Natural killer cell (primary cell): ENCODE data around the gene SNRNP25. TPM values are rescaled to one million over a fixed set of nuclear protein-coding genes. Genes with fewer than 3 reads are reported as not detected.

Experiments used
- ATAC-seq, 3 donors: fragments of 150-1000 bp in 2 of 3; fragments of 200-7000 bp in 1 of 3; cut with Tn5 transposase; 1 replicate in 1 of 3; 2 replicates in 2 of 3; pipeline ENCODE4 v1.10.0; 2021; ENCODE audit warnings: mild to moderate bottlenecking in 2 of 3, moderate library complexity in 2 of 3
- DNase-seq, 2 donors: peaks; one replicate each; pipeline versions ENCODE4 v3.0.0 to v3.0.0-alpha.2; 2013 to 2021; ENCODE audit warnings: mixed read lengths in 1 of 2
- H3K27ac ChIP-seq: one replicate; pipeline ENCODE4 v1.5.1; 2013; ENCODE audit warnings: mild to moderate bottlenecking, low read length
- H3K27me3 ChIP-seq: one replicate; pipeline ENCODE4 v1.6.1; 2013; ENCODE audit warnings: low read length; ENCODE audit not compliant: control insufficient read depth, insufficient read depth
- H3K36me3 ChIP-seq: one replicate; pipeline ENCODE4 v1.6.1; 2013; ENCODE audit warnings: low read length; ENCODE audit not compliant: control insufficient read depth, insufficient read depth
- H3K4me1 ChIP-seq: one replicate; pipeline ENCODE4 v1.6.1; 2013; ENCODE audit warnings: low read length; ENCODE audit not compliant: control insufficient read depth, insufficient read depth
- H3K4me3 ChIP-seq: one replicate; pipeline ENCODE4 v1.5.1; 2013; ENCODE audit warnings: low read length
- H3K9me3 ChIP-seq: one replicate; pipeline ENCODE4 v1.6.1; 2013; ENCODE audit warnings: low read length; ENCODE audit not compliant: control insufficient read depth, insufficient read depth
- H3K27ac Mint-ChIP-seq, 2 donors: one replicate each; pipeline ENCODE4 v1.8.0; 2022; ENCODE audit warnings: mild to moderate bottlenecking in 2 of 2, mixed read lengths in 2 of 2, moderate library complexity in 1 of 2
- H3K27me3 Mint-ChIP-seq, 2 donors: one replicate each; pipeline ENCODE4 v1.8.0; 2022; ENCODE audit warnings: low read depth in 2 of 2, mixed read lengths in 2 of 2
- H3K36me3 Mint-ChIP-seq: one replicate; pipeline ENCODE4 v1.8.0; 2022; ENCODE audit warnings: mixed read lengths
- H3K4me1 Mint-ChIP-seq, 2 donors: one replicate each; pipeline ENCODE4 v1.8.0; 2022; ENCODE audit warnings: mixed read lengths in 2 of 2
- H3K4me3 Mint-ChIP-seq: one replicate; pipeline ENCODE4 v1.8.0; 2022; ENCODE audit warnings: mild to moderate bottlenecking, moderate library complexity, mixed read lengths
- H3K9me3 Mint-ChIP-seq, 2 donors: one replicate each; pipeline ENCODE4 v1.8.0; 2022; ENCODE audit warnings: mixed read lengths in 2 of 2
- WGBS: methylation state at CpG from one replicate; pipeline ENCODE4 v1.1.7; 2013; ENCODE audit warnings: missing lambda C conversion rate; ENCODE audit not compliant: insufficient coverage; 5-methylcytosine and 5-hydroxymethylcytosine counted together
- intact Hi-C: fragments of 100-400 bp; cut with micrococcal nuclease; formaldehyde crosslinking; loops from one replicate; pipeline ENCODE4 v1.14.2; 2022
- total RNA-seq, 4 donors: library from RNA; stranded (reverse); fragments of 120-200 nt in 1 of 4; gene quantifications; one replicate each; pipeline versions ENCODE4 v1.2.3 to v1.2.4, GENCODE V29; 2013 to 2022
- TF ChIP-seq, protein P1 (sequence below): fragments of 200-600 bp; IDR thresholded peaks from one replicate; pipeline ENCODE4 v1.8.0; 2022; ENCODE audit warnings: antibody characterized with exemption

SNRNP25 gene
- total RNA-seq, 3 donors from 2014 or later (not counting 1 experiment from before 2014, with no cell fraction given), result 6.4 to 13.4 (median 13.2) TPM

DNA sequence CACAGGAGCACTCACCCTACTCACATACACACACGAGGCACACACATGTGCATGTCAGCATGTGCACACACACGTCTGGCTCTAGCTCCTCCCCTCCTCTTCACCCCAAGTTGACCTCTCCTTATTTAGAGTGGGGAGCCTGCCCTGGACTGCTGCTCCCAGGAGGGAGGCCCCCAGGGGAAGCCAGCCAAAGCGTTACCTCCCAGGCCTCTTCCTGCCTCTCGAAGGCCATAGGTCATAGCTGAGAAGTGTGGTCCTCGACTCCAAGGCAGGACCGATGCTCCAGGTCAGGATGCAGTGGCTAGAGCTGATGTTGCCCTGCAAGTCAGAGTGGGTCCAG is 19.0 kb upstream of the SNRNP25 start:
- WGBS, result 37% methylated on average over 6 of the region's 6 CpGs
- peak overlapping the region in 1 of 2 donors; percentile 24 for H3K27ac Mint-ChIP-seq

DNA sequence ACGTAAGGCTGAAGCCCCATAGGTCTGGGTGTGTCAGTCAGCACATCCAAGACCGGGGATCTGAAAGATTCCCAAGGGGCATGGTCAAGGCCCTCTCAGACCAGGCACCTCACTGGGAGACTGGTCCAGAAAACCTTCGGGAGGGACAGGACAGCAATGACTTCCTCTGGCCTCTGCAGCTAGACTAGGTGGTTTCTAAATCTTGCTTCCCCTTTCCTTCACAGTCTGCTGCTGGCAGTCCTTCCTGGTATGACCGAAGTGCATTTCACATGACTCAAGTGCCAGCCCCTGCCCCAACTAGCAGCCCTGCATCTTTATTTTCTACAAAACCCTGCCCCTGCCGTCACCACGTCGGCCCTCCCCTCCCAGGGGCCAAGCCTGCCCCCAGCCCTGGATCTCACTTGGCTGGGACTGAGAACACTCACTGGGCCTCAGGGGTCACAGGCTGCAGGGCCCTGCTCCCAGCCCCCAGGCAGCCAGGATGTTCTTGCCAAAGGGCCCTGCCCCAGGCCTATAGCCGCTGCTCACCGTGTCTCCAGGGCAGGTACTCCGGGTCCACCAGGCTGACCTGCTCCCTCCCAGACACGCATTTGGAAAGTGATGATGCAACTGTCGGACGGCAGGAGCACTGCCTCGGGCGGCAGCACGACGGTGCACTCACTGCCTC is 18.5 kb upstream of the SNRNP25 start:
- TF ChIP-seq, protein P1, sequence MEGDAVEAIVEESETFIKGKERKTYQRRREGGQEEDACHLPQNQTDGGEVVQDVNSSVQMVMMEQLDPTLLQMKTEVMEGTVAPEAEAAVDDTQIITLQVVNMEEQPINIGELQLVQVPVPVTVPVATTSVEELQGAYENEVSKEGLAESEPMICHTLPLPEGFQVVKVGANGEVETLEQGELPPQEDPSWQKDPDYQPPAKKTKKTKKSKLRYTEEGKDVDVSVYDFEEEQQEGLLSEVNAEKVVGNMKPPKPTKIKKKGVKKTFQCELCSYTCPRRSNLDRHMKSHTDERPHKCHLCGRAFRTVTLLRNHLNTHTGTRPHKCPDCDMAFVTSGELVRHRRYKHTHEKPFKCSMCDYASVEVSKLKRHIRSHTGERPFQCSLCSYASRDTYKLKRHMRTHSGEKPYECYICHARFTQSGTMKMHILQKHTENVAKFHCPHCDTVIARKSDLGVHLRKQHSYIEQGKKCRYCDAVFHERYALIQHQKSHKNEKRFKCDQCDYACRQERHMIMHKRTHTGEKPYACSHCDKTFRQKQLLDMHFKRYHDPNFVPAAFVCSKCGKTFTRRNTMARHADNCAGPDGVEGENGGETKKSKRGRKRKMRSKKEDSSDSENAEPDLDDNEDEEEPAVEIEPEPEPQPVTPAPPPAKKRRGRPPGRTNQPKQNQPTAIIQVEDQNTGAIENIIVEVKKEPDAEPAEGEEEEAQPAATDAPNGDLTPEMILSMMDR, result no peak
- H3K4me3 Mint-ChIP-seq, result no peak overlapping the region
- H3K27ac Mint-ChIP-seq, result peak overlapping the region in 1 of 2 donors; percentile 24
- Histone ChIP-seq H3K27ac (peak overlapping the region; percentile 65), H3K27me3 (no peaks in the 10 kb centered on the region), H3K4me3 (peak overlapping the region; percentile 41), H3K36me3 (no peaks in the 10 kb centered on the region), H3K4me1 (peaks cover 52% of the 10 kb centered on the region), H3K9me3 (no peaks in the 10 kb centered on the region)
- H3K4me1 Mint-ChIP-seq, result peaks cover 9 to 36% of the 10 kb centered on the region in 2 donors
- no peaks in the 10 kb centered on the region for H3K9me3 Mint-ChIP-seq
- no peaks in the 10 kb centered on the region for H3K27me3 Mint-ChIP-seq
- intact Hi-C loops, result no loop called here
- ATAC-seq, result peak in 2 of 3 donors; percentile 22 to 58
- 66% methylated on average over 17 of the region's 17 CpGs for WGBS
- no peak for DNase-seq
- no peaks in the 10 kb centered on the region for H3K36me3 Mint-ChIP-seq

More for the DNA sequence above, 19.0 kb upstream of the SNRNP25 start:
- TF ChIP-seq, protein P1, result no peak
- peaks cover 9 to 36% of the 10 kb centered on the region in 2 donors for H3K4me1 Mint-ChIP-seq
- H3K27me3 Mint-ChIP-seq, result no peaks in the 10 kb centered on the region
- no peaks in the 10 kb centered on the region for H3K9me3 ChIP-seq
- ATAC-seq (no peak), DNase-seq (no peak)
- peaks cover 51% of the 10 kb centered on the region for H3K4me1 ChIP-seq
- no peaks in the 10 kb centered on the region for H3K9me3 Mint-ChIP-seq
- no peak overlapping the region for H3K4me3 Mint-ChIP-seq
- intact Hi-C loops, result no loop called here
- no peaks in the 10 kb centered on the region for H3K36me3 ChIP-seq
- H3K27ac ChIP-seq, result peak overlapping the region; percentile 65
- H3K4me3 ChIP-seq, result peak overlapping the region; percentile 41
- no peaks in the 10 kb centered on the region for H3K36me3 Mint-ChIP-seq
- H3K27me3 ChIP-seq, result no peaks in the 10 kb centered on the region

GRCh38 chr16:35678-36305 is 17.8 kb upstream of the SNRNP25 start:
- Histone ChIP-seq H3K27ac (peak overlapping the region; percentile 65), H3K4me3 (no peak overlapping the region), H3K4me1 (peaks cover 52% of the 10 kb centered on the region), H3K27me3 (no peaks in the 10 kb centered on the region), H3K36me3 (no peaks in the 10 kb centered on the region), H3K9me3 (no peaks in the 10 kb centered on the region)
- Mint-ChIP-seq H3K36me3 (no peaks in the 10 kb centered on the region), H3K4me1 (peaks cover 9 to 36% of the 10 kb centered on the region in 2 donors), H3K4me3 (no peak overlapping the region), H3K27ac (no peak overlapping the region), H3K27me3 (no peaks in the 10 kb centered on the region), H3K9me3 (no peaks in the 10 kb centered on the region)
- intact Hi-C loops, result no loop called here
- DNase-seq (no peak), ATAC-seq (no peak)
- WGBS, result 92% methylated on average over 10 of the region's 11 CpGs
- TF ChIP-seq, protein P1, result no peak
